GM12878 (cell line): ENCODE results near the gene TCEA2. TPM values are rescaled to one million over a fixed set of nuclear protein-coding genes. Genes with fewer than 3 reads are reported as not detected.
A peak's percentile ranks its signal among the peaks of the same experiment; 100 is the strongest.

Source experiments
- ATAC-seq: fragments of 200-7000 bp; cut with Tn5 transposase; 3 replicates; pipeline ENCODE4 v1.9.1; 2020; ENCODE audit warnings: mild to moderate bottlenecking, moderate library complexity
- BruUV-seq: library from RNA; stranded (reverse); fragments of 400-500 nt; replicated peaks from 2 replicates; lab custom pipeline; 2021; lab: Mats Ljungman, UMichigan
- CTCF ChIA-PET: fragments of 300-600 bp; sonication (Branson Sonifier 250); formaldehyde crosslinking; extraction: SDS; loops from one replicate; lab custom pipeline; 2021; ENCODE audit warnings: inconsistent platforms; lab: Yijun Ruan, JAX
- POLR2A ChIA-PET: fragments of 350-600 bp; formaldehyde crosslinking; extraction: SDS; loops from one replicate; lab custom pipeline; 2021; ENCODE audit warnings: inconsistent platforms; lab: Charles Lee
- RAD21 ChIA-PET: fragments of 300-600 bp; sonication (Branson Sonifier 250); formaldehyde crosslinking; loops from one replicate; lab custom pipeline; 2023; ENCODE audit warnings: antibody characterized with exemption; ENCODE audit not compliant: unreplicated experiment; lab: Charles Lee
- SMC1A ChIA-PET: fragments of 300-600 bp; sonication (Branson Sonifier 250); formaldehyde crosslinking; loops from one replicate; lab custom pipeline; 2023; ENCODE audit not compliant: unreplicated experiment, uncharacterized antibody; lab: Charles Lee
- DNase-seq: peaks from one replicate; pipeline ENCODE4 v3.0.0-alpha.2; 2011; ENCODE audit warnings: low read depth, low spot score
- FAIRE-seq: peaks from 3 replicates; lab custom pipeline; 2011; peaks lifted over from hg19 to GRCh38; lab: Jason Lieb, UNC
- H2AFZ ChIP-seq: 2 replicates; pipeline ENCODE4 v1.6.0; 2011; ENCODE audit warnings: low read depth, low read length, control low read depth; ENCODE audit not compliant: control insufficient read depth
- H3K27ac ChIP-seq: 2 replicates; pipeline ENCODE4 v1.5.1; 2011; ENCODE audit warnings: control low read depth; ENCODE audit not compliant: control insufficient read depth, insufficient read depth
- H3K27me3 ChIP-seq, 2 experiments: replicated peaks in 1 of 2; 2 replicates each; pipeline versions ENCODE4 v1.6.0 to v1.6.1; 2011; ENCODE audit warnings: low read length in 1 of 2; ENCODE audit not compliant: control insufficient read depth in 2 of 2, insufficient read depth in 2 of 2
- H3K36me3 ChIP-seq, 2 experiments: 2 replicates each; pipeline ENCODE4 v1.5.1; 2011; ENCODE audit warnings: low read length in 1 of 2; ENCODE audit not compliant: control insufficient read depth in 2 of 2, insufficient read depth in 2 of 2
- H3K4me1 ChIP-seq: 2 replicates; pipeline ENCODE4 v1.6.1; 2011; ENCODE audit warnings: mild to moderate bottlenecking, low read length, moderate library complexity, mixed read lengths; ENCODE audit not compliant: control insufficient read depth, insufficient read depth
- H3K4me2 ChIP-seq: 2 replicates; pipeline ENCODE4 v1.6.0; 2011; ENCODE audit warnings: control low read depth; ENCODE audit not compliant: control insufficient read depth, insufficient read depth
- H3K4me3 ChIP-seq: fragments of 200-600 bp; sonication (generic); 2 replicates; pipeline ENCODE4 v1.5.1; 2016
- H3K79me2 ChIP-seq: 2 replicates; pipeline ENCODE4 v1.6.0; 2011; ENCODE audit warnings: low read length; ENCODE audit not compliant: control insufficient read depth, insufficient read depth
- H3K9ac ChIP-seq: 2 replicates; pipeline ENCODE4 v1.8.0; 2011; ENCODE audit warnings: low read length, control low read depth, mixed read lengths; ENCODE audit not compliant: control insufficient read depth, insufficient read depth
- H3K9me3 ChIP-seq: replicated peaks from 3 replicates; pipeline ENCODE4 v1.5.1; 2011; ENCODE audit warnings: mild to moderate bottlenecking, low read length; ENCODE audit not compliant: control insufficient read depth, insufficient read depth
- H4K20me1 ChIP-seq: 2 replicates; pipeline ENCODE4 v1.6.0; 2011; ENCODE audit not compliant: control insufficient read depth, insufficient read depth
- ATF7 ChIP-seq: fragments of 450-650 bp; IDR thresholded peaks from 2 replicates; pipeline ENCODE4 v1.6.1; 2016; ENCODE audit warnings: low read depth, mild to moderate bottlenecking
- BRCA1 ChIP-seq: IDR thresholded peaks from 2 replicates; pipeline ENCODE4 v1.6.1; 2011; ENCODE audit warnings: low read depth, low read length, improper control_type of control experiment
- CHD1 ChIP-seq: IDR thresholded peaks from 2 replicates; pipeline ENCODE4 v1.6.1; 2012; ENCODE audit warnings: low read depth, low read length, improper control_type of control experiment
- FOXM1 ChIP-seq: IDR thresholded peaks from 2 replicates; pipeline ENCODE4 v1.6.1; 2012; ENCODE audit warnings: low read depth, mild to moderate bottlenecking, inconsistent platforms, low read length, moderate library complexity
- HDAC2 ChIP-seq: fragments of 200-600 bp; sonication (generic); IDR thresholded peaks from 2 replicates; pipeline ENCODE4 v1.6.1; 2017
- HDGF ChIP-seq: fragments of 450-650 bp; IDR thresholded peaks from 2 replicates; pipeline ENCODE4 v1.6.1; 2016; ENCODE audit warnings: antibody characterized with exemption
- LARP7 ChIP-seq: fragments of 450-650 bp; IDR thresholded peaks from 2 replicates; pipeline ENCODE4 v1.6.1; 2017; ENCODE audit warnings: mild to moderate bottlenecking
- MEF2A ChIP-seq: IDR thresholded peaks from 2 replicates; pipeline ENCODE4 v1.6.1; 2011; ENCODE audit warnings: low read depth, mild to moderate bottlenecking, low read length, moderate library complexity; ENCODE audit not compliant: insufficient read depth
- NR2C2 ChIP-seq: IDR thresholded peaks from 2 replicates; pipeline ENCODE4 v1.6.1; 2011; ENCODE audit warnings: borderline replicate concordance, low read depth; ENCODE audit not compliant: control insufficient read depth, insufficient read length
- PKNOX1 ChIP-seq: fragments of 450-650 bp; IDR thresholded peaks from 2 replicates; pipeline ENCODE4 v1.6.1; 2016; ENCODE audit warnings: mild to moderate bottlenecking
- PRDM15 ChIP-seq: fragments of 450-650 bp; formaldehyde crosslinking; IDR thresholded peaks from 2 replicates; pipeline ENCODE4 v1.4.0; 2020; ENCODE audit warnings: mild to moderate bottlenecking, moderate library complexity
- SMAD5 ChIP-seq: IDR thresholded peaks from 2 replicates; pipeline ENCODE4 v1.6.1; 2016; ENCODE audit warnings: antibody characterized with exemption, low read depth
- SMARCA5 ChIP-seq: fragments of 450-650 bp; IDR thresholded peaks from 2 replicates; pipeline ENCODE4 v1.6.1; 2017; ENCODE audit warnings: mild to moderate bottlenecking
- SP1 ChIP-seq: IDR thresholded peaks from one replicate; pipeline ENCODE4 v1.6.1; 2011; ENCODE audit warnings: low read depth, low read length
- TCF3 ChIP-seq: IDR thresholded peaks from 2 replicates; pipeline ENCODE4 v1.6.1; 2012; ENCODE audit warnings: low read depth, mild to moderate bottlenecking, low read length, borderline replicate concordance; ENCODE audit not compliant: insufficient read depth
- WRNIP1 ChIP-seq: IDR thresholded peaks from 2 replicates; pipeline ENCODE4 v1.6.1; 2011; ENCODE audit warnings: low read depth, low read length, improper control_type of control experiment, borderline replicate concordance
- YBX1 ChIP-seq: fragments of 450-650 bp; IDR thresholded peaks from 2 replicates; pipeline ENCODE4 v1.6.1; 2016; ENCODE audit warnings: antibody characterized with exemption
- ZNF207 ChIP-seq: fragments of 450-650 bp; IDR thresholded peaks from 2 replicates; pipeline ENCODE4 v1.6.1; 2014; ENCODE audit warnings: antibody characterized with exemption, mild to moderate bottlenecking, borderline replicate concordance
- WGBS: methylation state at CpG from one replicate; pipeline ENCODE4 v1.1.6; 2016; ENCODE audit warnings: low lambda C conversion rate; ENCODE audit not compliant: insufficient replicate concordance, insufficient coverage; ENCODE audit errors: missing lambda C conversion rate; 5-methylcytosine and 5-hydroxymethylcytosine counted together
- in situ Hi-C: fragments of 300-500 bp; cut with MboI; formaldehyde crosslinking; loops from 9 replicates; pipeline ENCODE4 v1.14.3; 2018; ENCODE audit warnings: mixed read lengths
- intact Hi-C: fragments of 100-400 bp; cut with micrococcal nuclease; formaldehyde crosslinking; loops from one replicate; pipeline ENCODE4 v1.14.2; 2022; ENCODE audit not compliant: unreplicated experiment
- polyA plus RNA-seq, 11 experiments: library from polyadenylated mRNA; depleted of rRNA in 4 of 11; unstranded in 6 of 11; stranded (reverse) in 5 of 11; fragments of >200 nt; fragmentation: Nextera tagmentation in 4 of 11; fragmentation: Illumina TruSeq in 1 of 11; extraction: Ambion mirVana in 4 of 11; extraction: Trizol in 1 of 11; gene quantifications; 1 replicate in 1 of 11; 2 replicates in 10 of 11; pipeline versions ENCODE4 v1.2.1 to v1.2.3, GENCODE V29; 2011 to 2016; ENCODE audit warnings: inconsistent platforms in 2 of 11, missing spikeins in 2 of 11, low read depth in 1 of 11
- total RNA-seq, 4 experiments: library from RNA; depleted of rRNA in 3 of 4; stranded (reverse); fragments of >200 nt in 3 of 4; fragmentation: Illumina TruSeq in 1 of 4; extraction: Trizol in 1 of 4; gene quantifications; 2 replicates each; pipeline versions ENCODE4 v1.2.1 to v1.2.3, GENCODE V29; 2013 to 2021
- TF ChIP-seq, protein P1 (sequence below): fragments of 450-650 bp; IDR thresholded peaks from 2 replicates; pipeline ENCODE4 v1.6.1; 2014; ENCODE audit warnings: mild to moderate bottlenecking

TCEA2 gene
- total and polyA plus RNA-seq, 10 of the 15 experiments (the other 5 are each of a cell fraction or from before 2014, with no cell fraction given) = 3.4 to 42.5 (median 13.3) TPM

GRCh38 chr20:64099880-64100565, 37.0 kb downstream of the TCEA2 start:
- 12% methylated on average over 14 of the region's 14 CpGs for WGBS
- no peaks in the 10 kb centered on the region for H4K20me1 ChIP-seq
- H3K36me3 ChIP-seq = no peaks in the 10 kb centered on the region
- H2AFZ ChIP-seq = no peak overlapping the region; the same call in 1 of the 2 replicates
- ChIA-PET CTCF (interaction anchor here (0.6 to 2.6 kb wide), 7 partner anchors 9 to 1132 kb away, joined by 3 to 7 read pairs (median 4); partner anchors contain the start of gene LKAAEAR1), SMC1A (interaction anchor here (1.3 to 1.7 kb wide), 3 partner anchors 20 to 61 kb away, joined by 3 to 7 read pairs (median 5); partner anchors contain the start of genes OPRL1 and RGS19), POLR2A (interaction anchor here (0.6 to 1.1 kb wide), 2 partner anchors 8 to 156 kb away, joined by 3 read pairs; partner anchors contain the start of gene PCMTD2), RAD21 (interaction anchor here (0.7 to 1.9 kb wide), 7 partner anchors 9 to 120 kb away, joined by 3 to 7 read pairs (median 5); partner anchors contain the start of genes LKAAEAR1, OPRL1, RGS19 and SAMD10)
- in situ Hi-C loops = no loop called here
- no peaks in the 10 kb centered on the region for H3K9me3 ChIP-seq
- H3K4me3 ChIP-seq = no peak overlapping the region
- H3K4me1 ChIP-seq = peaks cover 16% of the 10 kb centered on the region
- no peaks in the 10 kb centered on the region for H3K79me2 ChIP-seq
- H3K9ac ChIP-seq = no peak overlapping the region
- H3K27me3 ChIP-seq = peaks cover 4 to 11% of the 10 kb centered on the region in 2 experiments; a peak in 3 of 4 replicates
- FAIRE-seq (no peak), DNase-seq (no peak), ATAC-seq (peak; percentile 76)
- BruUV-seq = no TSS peak
- no peak overlapping the region for H3K4me2 ChIP-seq
- intact Hi-C loops = no loop called here
- no peak overlapping the region for H3K27ac ChIP-seq
- TF ChIP-seq FOXM1 (no peak), SP1 (no peak), CHD1 (no peak), YBX1 (no peak), BRCA1 (no peak), PKNOX1 (no peak), NR2C2 (no peak), ATF7 (peak; percentile 88), PRDM15 (CRISPR knock-in tag) (no peak), SMAD5 (no peak), ZNF207 (no peak), LARP7 (no peak), HDGF (no peak), SMARCA5 (no peak), WRNIP1 (no peak), HDAC2 (no peak), TCF3 (no peak), MEF2A (no peak)
- TF ChIP-seq, protein P1, sequence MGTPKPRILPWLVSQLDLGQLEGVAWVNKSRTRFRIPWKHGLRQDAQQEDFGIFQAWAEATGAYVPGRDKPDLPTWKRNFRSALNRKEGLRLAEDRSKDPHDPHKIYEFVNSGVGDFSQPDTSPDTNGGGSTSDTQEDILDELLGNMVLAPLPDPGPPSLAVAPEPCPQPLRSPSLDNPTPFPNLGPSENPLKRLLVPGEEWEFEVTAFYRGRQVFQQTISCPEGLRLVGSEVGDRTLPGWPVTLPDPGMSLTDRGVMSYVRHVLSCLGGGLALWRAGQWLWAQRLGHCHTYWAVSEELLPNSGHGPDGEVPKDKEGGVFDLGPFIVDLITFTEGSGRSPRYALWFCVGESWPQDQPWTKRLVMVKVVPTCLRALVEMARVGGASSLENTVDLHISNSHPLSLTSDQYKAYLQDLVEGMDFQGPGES = no peak
